A673 (cell line): Measurements from ENCODE around the gene SPTBN2. TPM values are rescaled to one million over a fixed set of nuclear protein-coding genes. Genes with fewer than 3 reads are reported as not detected.

Source experiments
- BruUV-seq: library from RNA; stranded (reverse); fragments of 400-500 nt; replicated peaks from 2 replicates; lab custom pipeline; 2021; lab: Mats Ljungman, UMichigan
- CTCF ChIA-PET: fragments of 300-600 bp; sonication (Branson Sonifier 250); formaldehyde crosslinking; loops from one replicate; lab custom pipeline; 2022; ENCODE audit warnings: antibody characterized with exemption; lab: Charles Lee
- POLR2A ChIA-PET: fragments of 300-600 bp; sonication (Branson Sonifier 250); formaldehyde crosslinking; loops from one replicate; lab custom pipeline; 2022; ENCODE audit warnings: antibody characterized with exemption; ENCODE audit not compliant: low non-redundant PET; lab: Charles Lee
- DNase-seq: peaks from one replicate; pipeline ENCODE4 v3.0.0-alpha.2; 2015; ENCODE audit warnings: low spot score
- H3K27ac ChIP-seq: fragments of 200-600 bp; sonication (generic); 2 replicates; pipeline ENCODE4 v1.5.1; 2016; ENCODE audit warnings: mixed run types, low read depth, mild to moderate bottlenecking, mixed read lengths, antibody characterized with exemption, low read length; ENCODE audit not compliant: poor library complexity, severe bottlenecking
- H3K27me3 ChIP-seq: fragments of 200-600 bp; sonication (generic); replicated peaks from 2 replicates; pipeline ENCODE4 v1.6.1; 2017; ENCODE audit warnings: mixed run types, low read depth, mild to moderate bottlenecking, mixed read lengths, antibody characterized with exemption, low read length; ENCODE audit not compliant: insufficient read depth, poor library complexity
- H3K36me3 ChIP-seq: fragments of 200-600 bp; sonication (generic); 2 replicates; pipeline ENCODE4 v1.6.1; 2016; ENCODE audit warnings: mixed run types, mild to moderate bottlenecking, mixed read lengths, antibody characterized with exemption, low read length; ENCODE audit not compliant: insufficient read depth, poor library complexity, severe bottlenecking
- H3K4me1 ChIP-seq: fragments of 200-600 bp; sonication (generic); 2 replicates; pipeline ENCODE4 v1.6.1; 2017; ENCODE audit warnings: mixed run types, mild to moderate bottlenecking, mixed read lengths, antibody characterized with exemption, low read length; ENCODE audit not compliant: insufficient read depth, poor library complexity, severe bottlenecking
- H3K4me3 ChIP-seq: fragments of 200-600 bp; sonication (generic); 2 replicates; pipeline ENCODE4 v1.5.1; 2016; ENCODE audit warnings: low read depth, mixed run types, mild to moderate bottlenecking, mixed read lengths, low read length; ENCODE audit not compliant: poor library complexity, severe bottlenecking
- H3K9me3 ChIP-seq: fragments of 200-600 bp; sonication (generic); 2 replicates; pipeline ENCODE4 v1.6.1; 2016; ENCODE audit warnings: mixed run types, low read depth, mild to moderate bottlenecking, mixed read lengths, antibody characterized with exemption, low read length; ENCODE audit not compliant: poor library complexity, severe bottlenecking
- CTCF ChIP-seq: fragments of 300-800, 200-600 bp; sonication (generic); conservative IDR thresholded peaks from 2 replicates; pipeline ENCODE4 v1.5.1; 2017; ENCODE audit warnings: low read depth, mild to moderate bottlenecking, antibody characterized with exemption, low read length, moderate library complexity, mixed read lengths
- EZH2 ChIP-seq: fragments of 200-600 bp; sonication (generic); IDR thresholded peaks from 2 replicates; pipeline ENCODE4 v1.6.1; 2017; ENCODE audit warnings: borderline replicate concordance, low read depth, mild to moderate bottlenecking, mixed read lengths, antibody characterized with exemption, low read length; ENCODE audit not compliant: poor library complexity, severe bottlenecking
- intact Hi-C: fragments of 100-400 bp; cut with micrococcal nuclease; formaldehyde crosslinking; loops from one replicate; pipeline ENCODE4 v1.10.0; 2022; ENCODE audit not compliant: unreplicated experiment
- total RNA-seq: library from RNA; stranded (reverse); gene quantifications from 2 replicates; pipeline ENCODE4 v1.2.3, GENCODE V29; 2021

The SPTBN2 gene
- total RNA-seq, 1 experiment from 2014 or later: 21.1 TPM

- Histone ChIP-seq H3K9me3 (no peaks in the 10 kb centered on the region), H3K27ac (peak overlapping the region; percentile 95), H3K4me1 (peaks cover 44% of the 10 kb centered on the region), H3K4me3 (peak overlapping the region; percentile 67), H3K36me3 (peaks cover 60% of the 10 kb centered on the region), H3K27me3 (no peaks in the 10 kb centered on the region)
- BruUV-seq: TSS peak; percentile 49
- DNase-seq: peak; percentile 57
- CTCF ChIA-PET: interaction anchor here (0.7 kb wide), 1 partner anchor 173 kb away, joined by 3 read pairs; the partner anchor contains the start of gene PELI3
- POLR2A ChIA-PET: interaction anchor here (0.6 to 0.7 kb wide), 3 partner anchors 47 to 218 kb away, joined by 3 to 7 read pairs (median 3); no protein-coding TSS in a partner anchor
- TF ChIP-seq CTCF: no peak
- TF ChIP-seq EZH2: no peak
- intact Hi-C loops: loop anchor here (2.0 kb wide), 1 partner anchor 22 kb away; the partner anchor contains the start of gene RBM14
Measured at GRCh38 chr11:66639066-66639813, 89.8 kb downstream of the SPTBN2 start.

- Histone ChIP-seq H3K4me1 (peaks cover 44% of the 10 kb centered on the region), H3K36me3 (peaks cover 57% of the 10 kb centered on the region), H3K27ac (peak within 1 kb of the TSS; percentile 95), H3K9me3 (no peaks in the 10 kb centered on the region), H3K4me3 (peak within 1 kb of the TSS; percentile 67), H3K27me3 (no peaks in the 10 kb centered on the region)
- POLR2A ChIA-PET: interaction anchor here (0.6 to 1.7 kb wide), 7 partner anchors 10 to 217 kb away, joined by 3 to 7 read pairs (median 4); partner anchors contain the start of gene RBM4B
- no TSS peak for BruUV-seq
- TF ChIP-seq EZH2: no peak
- intact Hi-C loops: loop anchor here (2.0 kb wide), 1 partner anchor 22 kb away; the partner anchor contains the start of gene RBM14
- peak; percentile 100 for DNase-seq
- CTCF ChIA-PET: interaction anchor here (0.6 to 0.7 kb wide), 3 partner anchors 25 to 801 kb away, joined by 3 to 4 read pairs (median 3); partner anchors contain the start of gene PELI3
Measured at GRCh38 chr11:66638177-66639065, 90.6 kb downstream of the SPTBN2 start, which contains the start of gene RBM4. TSS of gene RBM4 (plus strand) at chr11:66638703. CDS start at chr11:66639712, 1,009 bp downstream.

GRCh38 chr11:66637557-66638176 lies 91.3 kb downstream of the SPTBN2 start:
- POLR2A ChIA-PET: interaction anchor here (0.6 to 1.7 kb wide), 3 partner anchors 9 to 40 kb away, joined by 4 to 6 read pairs (median 5); partner anchors contain the start of gene RBM4B
- no peaks in the 10 kb centered on the region for H3K27me3 ChIP-seq
- peak overlapping the region; percentile 67 for H3K4me3 ChIP-seq
- CTCF ChIA-PET: no interaction called here
- peak overlapping the region; percentile 78 for H3K27ac ChIP-seq
- peaks cover 57% of the 10 kb centered on the region for H3K36me3 ChIP-seq
- peaks cover 36% of the 10 kb centered on the region for H3K4me1 ChIP-seq
- TF ChIP-seq CTCF (no peak), EZH2 (no peak)
- TSS peak; percentile 96 for BruUV-seq
- H3K9me3 ChIP-seq: no peaks in the 10 kb centered on the region
- DNase-seq: no peak
- intact Hi-C loops: loop anchor here (2.0 kb wide), 1 partner anchor 21 kb away; the partner anchor contains the start of gene RBM14
